AG10803 (cell line): ENCODE data around the gene OTUD5.
A peak's percentile ranks its signal among the peaks of the same experiment; 100 is the strongest.

Experiments
- DNase-seq: peaks from one replicate; pipeline ENCODE4 v3.0.0; 2010; ENCODE audit warnings: low read depth
- H3K4me3 ChIP-seq: 2 replicates; pipeline ENCODE4 v1.5.1; 2011; ENCODE audit warnings: mild to moderate bottlenecking, low read length, control low read depth
- TF ChIP-seq, protein P1 (sequence below): conservative IDR thresholded peaks from 2 replicates; pipeline ENCODE4 v1.5.1; 2011; ENCODE audit warnings: mild to moderate bottlenecking, low read length, control low read depth, inconsistent platforms

The OTUD5 gene

DNA sequence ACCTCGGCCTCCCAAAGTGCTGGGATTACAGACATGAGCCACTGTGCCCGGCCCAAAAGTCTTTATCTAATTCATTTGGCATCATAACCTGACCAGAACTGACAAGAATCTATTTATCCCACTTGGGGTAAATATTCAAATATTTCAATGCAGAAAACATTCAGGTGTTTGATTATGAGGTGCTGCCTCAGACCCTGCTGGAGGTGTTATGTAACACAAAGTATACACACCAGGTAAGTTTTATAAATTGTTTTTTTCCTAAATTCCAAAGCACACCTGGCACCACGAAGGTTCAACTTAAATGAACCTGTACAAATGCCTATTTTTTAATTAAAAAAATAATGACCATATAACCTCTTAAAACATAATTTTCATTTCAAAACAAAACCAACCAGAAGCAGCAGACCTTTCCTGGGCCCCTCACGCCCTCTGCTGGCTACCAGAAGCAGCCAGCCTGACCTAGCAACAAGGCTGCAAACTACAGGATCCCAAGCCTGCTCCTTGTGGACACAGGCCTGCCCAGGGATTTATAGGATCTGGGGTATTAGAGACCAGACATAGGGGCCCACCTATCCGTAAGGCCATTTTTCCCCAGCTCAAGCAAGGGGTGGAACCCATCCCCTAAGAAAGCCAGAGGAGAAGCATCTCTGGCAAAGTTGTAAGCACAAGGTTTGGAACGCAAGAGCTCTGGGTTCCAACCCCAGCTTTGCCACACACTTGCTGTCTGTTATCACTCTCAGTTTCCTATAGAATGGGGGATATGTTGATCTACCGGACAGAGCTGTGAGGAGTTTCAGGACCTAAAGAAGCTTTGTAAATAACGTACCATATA, 11.7 kb downstream of the OTUD5 start:
- no peak overlapping the region for H3K4me3 ChIP-seq
- TF ChIP-seq, protein P1, sequence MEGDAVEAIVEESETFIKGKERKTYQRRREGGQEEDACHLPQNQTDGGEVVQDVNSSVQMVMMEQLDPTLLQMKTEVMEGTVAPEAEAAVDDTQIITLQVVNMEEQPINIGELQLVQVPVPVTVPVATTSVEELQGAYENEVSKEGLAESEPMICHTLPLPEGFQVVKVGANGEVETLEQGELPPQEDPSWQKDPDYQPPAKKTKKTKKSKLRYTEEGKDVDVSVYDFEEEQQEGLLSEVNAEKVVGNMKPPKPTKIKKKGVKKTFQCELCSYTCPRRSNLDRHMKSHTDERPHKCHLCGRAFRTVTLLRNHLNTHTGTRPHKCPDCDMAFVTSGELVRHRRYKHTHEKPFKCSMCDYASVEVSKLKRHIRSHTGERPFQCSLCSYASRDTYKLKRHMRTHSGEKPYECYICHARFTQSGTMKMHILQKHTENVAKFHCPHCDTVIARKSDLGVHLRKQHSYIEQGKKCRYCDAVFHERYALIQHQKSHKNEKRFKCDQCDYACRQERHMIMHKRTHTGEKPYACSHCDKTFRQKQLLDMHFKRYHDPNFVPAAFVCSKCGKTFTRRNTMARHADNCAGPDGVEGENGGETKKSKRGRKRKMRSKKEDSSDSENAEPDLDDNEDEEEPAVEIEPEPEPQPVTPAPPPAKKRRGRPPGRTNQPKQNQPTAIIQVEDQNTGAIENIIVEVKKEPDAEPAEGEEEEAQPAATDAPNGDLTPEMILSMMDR = peak; percentile 75
- peak; percentile 42 for DNase-seq

- H3K4me3 ChIP-seq = no peak overlapping the region
- no peak for DNase-seq
- TF ChIP-seq, protein P1 = no peak
These were observed 14.5 kb downstream of the OTUD5 start for GRCh38 chrX:48942895-48943294.

DNA sequence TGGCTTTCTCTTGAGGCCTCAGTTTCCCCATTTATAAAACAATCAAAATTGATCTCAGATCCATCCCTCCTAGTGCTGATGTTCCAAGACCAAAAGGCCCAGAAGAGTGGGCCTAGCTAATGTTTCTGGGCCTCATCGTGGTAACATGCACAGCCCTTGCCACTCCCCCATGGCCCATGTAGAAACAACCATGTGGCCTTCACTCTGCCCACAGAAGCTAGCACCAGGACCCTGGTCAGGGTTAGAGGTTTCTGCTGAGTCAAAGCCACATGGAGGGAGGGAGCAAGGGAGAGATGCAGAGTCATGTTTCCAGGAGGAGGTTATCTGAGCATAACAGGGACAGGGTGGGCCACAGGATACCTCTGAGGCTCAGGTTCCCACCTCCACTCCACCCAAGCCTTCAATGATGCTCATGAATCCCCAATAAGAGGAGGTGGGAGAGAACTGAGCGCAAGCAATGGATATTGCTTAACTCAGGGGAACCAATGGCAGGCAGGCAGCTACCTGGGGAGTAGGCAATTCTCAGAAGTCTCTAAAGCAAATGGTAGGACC, 16.9 kb downstream of the OTUD5 start:
- H3K4me3 ChIP-seq = no peak overlapping the region
- DNase-seq = no peak
- TF ChIP-seq, protein P1 = no peak

DNA sequence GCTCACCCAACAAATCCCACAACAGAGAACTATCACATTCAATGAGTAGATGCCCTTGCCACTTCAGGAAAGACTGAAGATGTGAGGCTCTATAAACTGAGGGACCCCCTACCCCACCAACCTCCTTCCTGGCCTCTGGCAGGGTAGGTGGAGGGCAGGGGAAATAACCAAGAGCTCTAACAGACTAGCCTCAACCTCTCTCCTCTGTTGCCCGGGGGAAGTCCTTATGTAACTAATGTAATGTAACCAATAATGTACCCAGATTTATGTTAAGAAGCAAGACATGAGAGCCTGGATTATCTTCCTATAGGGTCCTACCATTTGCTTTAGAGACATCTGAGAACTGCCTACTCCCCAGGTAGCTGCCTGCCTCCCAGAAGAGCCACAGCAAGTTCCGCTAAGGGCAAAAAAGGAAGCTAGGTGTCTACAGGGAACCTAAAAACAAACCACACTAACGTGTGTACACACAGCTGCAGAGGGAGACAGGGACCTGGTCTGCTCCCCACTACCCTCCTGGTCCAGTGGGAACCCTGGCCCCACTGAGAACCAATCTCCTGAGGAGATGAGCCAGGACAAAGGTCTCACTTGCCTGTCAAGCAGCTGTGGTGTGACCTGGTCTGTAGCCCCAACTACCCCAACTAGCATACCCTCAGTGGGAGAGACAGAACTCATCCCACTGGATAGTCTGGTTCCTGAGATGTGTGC, 17.7 kb downstream of the OTUD5 start:
- DNase-seq = no peak
- TF ChIP-seq, protein P1 = no peak
- no peak overlapping the region for H3K4me3 ChIP-seq

DNA sequence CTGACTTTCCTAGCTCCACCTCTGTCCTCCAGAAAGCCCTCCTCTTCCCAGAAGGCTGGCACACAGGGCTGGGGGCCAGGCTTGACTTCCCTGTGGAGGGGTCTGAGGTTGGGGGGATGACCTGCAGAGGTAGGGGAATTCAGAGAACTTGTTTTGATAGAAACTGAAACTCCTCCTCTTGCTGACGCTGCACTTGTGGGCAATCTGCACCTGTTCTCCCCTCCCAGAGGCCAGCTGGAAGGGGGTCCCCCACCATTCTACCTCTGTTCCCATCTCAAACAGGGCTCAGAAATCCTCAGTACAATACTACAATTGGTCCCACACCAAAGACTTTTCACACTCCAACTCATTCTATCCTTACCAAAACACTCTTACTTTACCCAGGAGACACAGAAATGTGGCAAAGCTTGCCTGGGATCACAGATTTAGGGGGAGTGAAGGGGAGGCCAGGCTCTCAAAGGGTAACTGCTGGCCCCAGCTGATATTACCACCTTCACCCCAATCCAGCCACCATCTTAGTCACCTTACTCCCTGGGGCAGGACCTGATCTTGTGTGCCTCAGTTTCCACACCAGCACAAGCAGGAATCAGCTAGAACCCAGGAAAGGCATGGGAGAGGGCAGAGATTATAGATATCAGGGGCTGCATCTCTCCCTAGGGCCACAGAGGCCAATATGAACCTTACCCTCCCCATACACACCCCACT, 18.5 kb downstream of the OTUD5 start:
- TF ChIP-seq, protein P1 = no peak
- no peak overlapping the region for H3K4me3 ChIP-seq
- no peak for DNase-seq

DNA sequence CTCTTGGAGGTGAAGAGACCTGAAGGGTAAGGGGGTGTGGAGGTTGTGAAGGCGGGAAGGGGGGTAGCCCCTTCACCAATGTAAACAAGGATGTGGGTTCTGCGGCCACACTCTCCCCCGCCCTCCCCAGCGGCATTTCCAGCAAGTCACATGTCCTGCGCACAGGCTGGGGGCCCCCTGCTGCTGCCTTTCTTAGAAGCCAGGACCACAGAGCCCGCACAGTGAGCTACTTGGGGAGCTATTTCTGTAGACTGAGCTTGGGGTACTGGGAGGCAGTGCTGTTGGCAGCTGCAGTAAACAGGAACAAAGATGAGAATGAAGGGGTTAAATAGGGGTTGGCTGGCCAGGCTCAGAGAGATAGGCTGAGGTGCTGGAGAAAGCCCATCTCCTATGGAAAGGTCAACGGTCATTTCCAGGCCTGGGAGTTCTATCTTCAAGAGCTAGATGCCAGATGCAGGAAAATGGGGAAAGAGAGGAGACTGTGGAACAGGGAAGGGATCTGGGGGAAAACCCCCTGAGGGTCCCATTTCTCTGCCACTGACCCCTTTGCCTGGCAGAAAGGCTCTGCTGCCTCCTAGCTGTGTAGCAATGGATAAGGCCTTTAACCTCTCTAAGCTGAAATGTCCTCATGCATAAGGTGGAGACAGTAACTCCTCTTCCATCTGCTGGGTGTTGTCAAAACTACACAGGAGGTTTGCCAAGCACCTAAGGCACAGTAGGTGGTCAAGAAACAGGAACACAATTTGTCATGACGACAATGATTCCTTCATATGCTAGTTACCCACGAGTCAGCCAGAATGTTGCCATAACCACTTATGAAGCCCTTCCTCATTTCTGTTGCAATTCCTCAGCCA, 20.1 kb downstream of the OTUD5 start:
- DNase-seq = no peak
- TF ChIP-seq, protein P1 = no peak
- H3K4me3 ChIP-seq = no peak overlapping the region
